WTC11 (cell line): ENCODE measurements around the gene STKLD1.

ENCODE experiments used
- CBFB ChIP-seq: sonication (generic); formaldehyde crosslinking; IDR thresholded peaks from 2 replicates; pipeline ENCODE4 v1.8.1; 2022; ENCODE audit warnings: mild to moderate bottlenecking, low read depth, missing genetic modification reagents
- ETV6 ChIP-seq: sonication (generic); formaldehyde crosslinking; IDR thresholded peaks from 2 replicates; pipeline ENCODE4 v1.8.1; 2022; ENCODE audit warnings: mild to moderate bottlenecking, missing genetic modification reagents
- JUN ChIP-seq: sonication (generic); formaldehyde crosslinking; IDR thresholded peaks from 2 replicates; pipeline ENCODE4 v1.8.0; 2023; ENCODE audit warnings: mild to moderate bottlenecking, missing genetic modification reagents
- NFE2L1 ChIP-seq: sonication (generic); formaldehyde crosslinking; IDR thresholded peaks from 2 replicates; pipeline ENCODE4 v1.8.1; 2023; ENCODE audit warnings: missing genetic modification reagents
- NR2C2 ChIP-seq: sonication (generic); formaldehyde crosslinking; IDR thresholded peaks from 2 replicates; pipeline ENCODE4 v1.8.0; 2022; ENCODE audit warnings: mild to moderate bottlenecking, missing genetic modification reagents
- RELA ChIP-seq: sonication (generic); formaldehyde crosslinking; IDR thresholded peaks from 2 replicates; pipeline ENCODE4 v1.8.1; 2022; ENCODE audit warnings: missing genetic modification reagents, mild to moderate bottlenecking, borderline replicate concordance
- SP1 ChIP-seq: sonication (generic); formaldehyde crosslinking; conservative IDR thresholded peaks from 2 replicates; pipeline ENCODE4 v1.8.1; 2022; ENCODE audit warnings: missing genetic modification reagents
- TCF7 ChIP-seq: sonication (generic); formaldehyde crosslinking; IDR thresholded peaks from 2 replicates; pipeline ENCODE4 v1.8.0; 2022; ENCODE audit warnings: mild to moderate bottlenecking, low read depth, missing genetic modification reagents, moderate library complexity
- TEAD4 ChIP-seq: sonication (generic); formaldehyde crosslinking; IDR thresholded peaks from 2 replicates; pipeline ENCODE4 v1.8.0; 2022; ENCODE audit warnings: mild to moderate bottlenecking, missing genetic modification reagents
- ZNF232 ChIP-seq: sonication (generic); formaldehyde crosslinking; IDR thresholded peaks from 2 replicates; pipeline ENCODE4 v1.8.0; 2022; ENCODE audit warnings: mild to moderate bottlenecking, missing genetic modification reagents
- ZNF396 ChIP-seq: fragments of 250-450 bp; sonication (Bioruptor Pico); IDR thresholded peaks from 2 replicates; pipeline ENCODE4 v1.8.0; 2021; ENCODE audit warnings: mild to moderate bottlenecking, moderate library complexity, borderline replicate concordance
- TF ChIP-seq, protein P1 (sequence below): fragments of 200-600 bp; IDR thresholded peaks from 2 replicates; pipeline ENCODE4 v1.8.0; 2022; ENCODE audit warnings: antibody characterized with exemption
- TF ChIP-seq, protein P2 (sequence below): sonication (generic); formaldehyde crosslinking; IDR thresholded peaks from 2 replicates; pipeline ENCODE4 v1.8.0; 2022; ENCODE audit warnings: mild to moderate bottlenecking, missing genetic modification reagents
- TF ChIP-seq, protein P3 (sequence below): sonication (generic); formaldehyde crosslinking; IDR thresholded peaks from 2 replicates; pipeline ENCODE4 v1.8.0; 2022; ENCODE audit warnings: mild to moderate bottlenecking, missing genetic modification reagents

DNA sequence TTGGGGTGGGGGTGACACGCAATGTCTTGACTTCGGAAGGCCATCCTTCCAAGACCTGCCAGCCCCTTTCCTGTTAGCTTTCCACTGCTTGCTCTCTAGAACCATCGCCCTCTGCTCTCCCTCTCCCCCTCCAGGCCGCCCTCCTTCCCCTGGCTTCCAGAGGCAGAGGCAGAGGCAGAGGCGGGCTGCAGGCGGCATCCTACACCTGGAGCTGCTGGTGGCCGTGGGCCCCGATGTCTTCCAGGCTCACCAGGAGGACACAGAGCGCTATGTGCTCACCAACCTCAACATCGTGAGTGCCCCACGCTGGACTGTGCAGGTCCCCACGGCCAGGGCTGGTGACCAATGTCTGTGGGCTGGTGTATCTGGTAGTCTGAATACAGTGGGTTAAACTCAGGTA lies 48.0 kb downstream of the STKLD1 start:
- TF ChIP-seq SP1 (CRISPR knock-in tag) (no peak), NFE2L1 (CRISPR knock-in tag) (no peak), ETV6 (CRISPR knock-in tag) (no peak), CBFB (CRISPR knock-in tag) (no peak), NR2C2 (CRISPR knock-in tag) (no peak), ZNF232 (CRISPR knock-in tag) (no peak), TCF7 (no peak), TEAD4 (no peak), ZNF396 (CRISPR knock-in tag) (no peak), JUN (no peak), RELA (CRISPR knock-in tag) (no peak)
- TF ChIP-seq, protein P1, sequence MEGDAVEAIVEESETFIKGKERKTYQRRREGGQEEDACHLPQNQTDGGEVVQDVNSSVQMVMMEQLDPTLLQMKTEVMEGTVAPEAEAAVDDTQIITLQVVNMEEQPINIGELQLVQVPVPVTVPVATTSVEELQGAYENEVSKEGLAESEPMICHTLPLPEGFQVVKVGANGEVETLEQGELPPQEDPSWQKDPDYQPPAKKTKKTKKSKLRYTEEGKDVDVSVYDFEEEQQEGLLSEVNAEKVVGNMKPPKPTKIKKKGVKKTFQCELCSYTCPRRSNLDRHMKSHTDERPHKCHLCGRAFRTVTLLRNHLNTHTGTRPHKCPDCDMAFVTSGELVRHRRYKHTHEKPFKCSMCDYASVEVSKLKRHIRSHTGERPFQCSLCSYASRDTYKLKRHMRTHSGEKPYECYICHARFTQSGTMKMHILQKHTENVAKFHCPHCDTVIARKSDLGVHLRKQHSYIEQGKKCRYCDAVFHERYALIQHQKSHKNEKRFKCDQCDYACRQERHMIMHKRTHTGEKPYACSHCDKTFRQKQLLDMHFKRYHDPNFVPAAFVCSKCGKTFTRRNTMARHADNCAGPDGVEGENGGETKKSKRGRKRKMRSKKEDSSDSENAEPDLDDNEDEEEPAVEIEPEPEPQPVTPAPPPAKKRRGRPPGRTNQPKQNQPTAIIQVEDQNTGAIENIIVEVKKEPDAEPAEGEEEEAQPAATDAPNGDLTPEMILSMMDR, result no peak
- TF ChIP-seq, protein P2, sequence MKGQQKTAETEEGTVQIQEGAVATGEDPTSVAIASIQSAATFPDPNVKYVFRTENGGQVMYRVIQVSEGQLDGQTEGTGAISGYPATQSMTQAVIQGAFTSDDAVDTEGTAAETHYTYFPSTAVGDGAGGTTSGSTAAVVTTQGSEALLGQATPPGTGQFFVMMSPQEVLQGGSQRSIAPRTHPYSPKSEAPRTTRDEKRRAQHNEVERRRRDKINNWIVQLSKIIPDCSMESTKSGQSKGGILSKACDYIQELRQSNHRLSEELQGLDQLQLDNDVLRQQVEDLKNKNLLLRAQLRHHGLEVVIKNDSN (CRISPR knock-in tag), result no peak
- TF ChIP-seq, protein P3, sequence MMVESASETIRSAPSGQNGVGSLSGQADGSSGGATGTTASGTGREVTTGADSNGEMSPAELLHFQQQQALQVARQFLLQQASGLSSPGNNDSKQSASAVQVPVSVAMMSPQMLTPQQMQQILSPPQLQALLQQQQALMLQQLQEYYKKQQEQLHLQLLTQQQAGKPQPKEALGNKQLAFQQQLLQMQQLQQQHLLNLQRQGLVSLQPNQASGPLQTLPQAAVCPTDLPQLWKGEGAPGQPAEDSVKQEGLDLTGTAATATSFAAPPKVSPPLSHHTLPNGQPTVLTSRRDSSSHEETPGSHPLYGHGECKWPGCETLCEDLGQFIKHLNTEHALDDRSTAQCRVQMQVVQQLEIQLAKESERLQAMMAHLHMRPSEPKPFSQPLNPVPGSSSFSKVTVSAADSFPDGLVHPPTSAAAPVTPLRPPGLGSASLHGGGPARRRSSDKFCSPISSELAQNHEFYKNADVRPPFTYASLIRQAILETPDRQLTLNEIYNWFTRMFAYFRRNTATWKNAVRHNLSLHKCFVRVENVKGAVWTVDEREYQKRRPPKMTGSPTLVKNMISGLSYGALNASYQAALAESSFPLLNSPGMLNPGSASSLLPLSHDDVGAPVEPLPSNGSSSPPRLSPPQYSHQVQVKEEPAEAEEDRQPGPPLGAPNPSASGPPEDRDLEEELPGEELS (CRISPR knock-in tag), result no peak
